Adrenal gland (tissue), 5 donors: Measurements from ENCODE around the gene CSTPP1.

Experiments
- POLR2A ChIP-seq, 2 donors: fragments of 450-650 bp; IDR thresholded peaks; one replicate each; pipeline ENCODE4 v1.6.1; 2017; ENCODE audit warnings: antibody characterized with exemption in 2 of 2, mild to moderate bottlenecking in 2 of 2, moderate library complexity in 1 of 2
- TF ChIP-seq, protein P1 (sequence below), 6 experiments: fragments of 450-650 bp in 4 of 6; fragments of 200-600 bp in 2 of 6; sonication (generic) in 1 of 6; IDR thresholded peaks; 1 replicate in 5 of 6; 2 replicates in 1 of 6; pipeline versions ENCODE4 v1.5.1 to v1.8.0; 2016 to 2021; ENCODE audit warnings: antibody characterized with exemption in 6 of 6, mild to moderate bottlenecking in 2 of 6, moderate library complexity in 1 of 6
- donor health status: DM: no; HTN: no; CAD: no.

DNA sequence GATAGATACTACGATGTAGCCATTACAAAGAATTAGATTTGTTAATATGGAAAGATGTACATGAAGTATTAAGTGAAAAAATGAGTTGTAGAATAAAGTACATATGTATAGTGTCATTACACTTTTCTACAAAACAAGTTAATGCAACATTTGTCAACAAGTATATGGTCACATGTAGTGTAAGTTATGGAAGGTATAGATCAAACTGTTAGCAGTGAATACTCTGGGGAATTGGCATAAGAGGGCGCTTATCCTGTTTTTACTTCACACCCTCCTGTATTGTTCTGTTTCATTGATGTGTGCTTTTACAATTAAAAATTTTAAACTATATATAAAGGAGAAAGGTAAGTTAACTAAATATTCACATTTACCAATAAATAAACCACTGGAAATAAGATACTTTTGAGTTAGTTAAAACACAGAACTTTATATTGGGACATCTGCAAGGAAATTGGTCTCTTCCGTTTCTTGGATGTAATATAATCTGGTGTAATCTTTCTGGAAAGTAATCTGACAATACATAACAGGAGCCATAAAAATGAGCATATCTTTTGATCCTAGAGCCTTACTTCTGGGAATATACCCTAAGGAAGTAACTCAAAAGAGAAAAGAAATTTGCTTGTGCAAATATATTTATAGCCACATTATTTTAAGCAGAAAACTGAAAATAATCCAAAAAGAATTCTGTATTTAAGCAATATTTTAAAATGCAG is 34.5 kb downstream of the CSTPP1 start:
- no peak for TF ChIP-seq POLR2A (IDR thresholded peaks at IDR 0.05)
- TF ChIP-seq, protein P1, sequence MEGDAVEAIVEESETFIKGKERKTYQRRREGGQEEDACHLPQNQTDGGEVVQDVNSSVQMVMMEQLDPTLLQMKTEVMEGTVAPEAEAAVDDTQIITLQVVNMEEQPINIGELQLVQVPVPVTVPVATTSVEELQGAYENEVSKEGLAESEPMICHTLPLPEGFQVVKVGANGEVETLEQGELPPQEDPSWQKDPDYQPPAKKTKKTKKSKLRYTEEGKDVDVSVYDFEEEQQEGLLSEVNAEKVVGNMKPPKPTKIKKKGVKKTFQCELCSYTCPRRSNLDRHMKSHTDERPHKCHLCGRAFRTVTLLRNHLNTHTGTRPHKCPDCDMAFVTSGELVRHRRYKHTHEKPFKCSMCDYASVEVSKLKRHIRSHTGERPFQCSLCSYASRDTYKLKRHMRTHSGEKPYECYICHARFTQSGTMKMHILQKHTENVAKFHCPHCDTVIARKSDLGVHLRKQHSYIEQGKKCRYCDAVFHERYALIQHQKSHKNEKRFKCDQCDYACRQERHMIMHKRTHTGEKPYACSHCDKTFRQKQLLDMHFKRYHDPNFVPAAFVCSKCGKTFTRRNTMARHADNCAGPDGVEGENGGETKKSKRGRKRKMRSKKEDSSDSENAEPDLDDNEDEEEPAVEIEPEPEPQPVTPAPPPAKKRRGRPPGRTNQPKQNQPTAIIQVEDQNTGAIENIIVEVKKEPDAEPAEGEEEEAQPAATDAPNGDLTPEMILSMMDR (IDR thresholded peaks at IDR 0.05), result no peak
